Renal cortex interstitium (tissue), 11 donors: ENCODE results near the gene G3BP1. TPM values are rescaled to one million over a fixed set of nuclear protein-coding genes. Genes with fewer than 3 reads are reported as not detected.
"Not testable (repeated sequence)": the region's sequence is repeated elsewhere in the genome, so short reads cannot be mapped to it uniquely, and the experiment has no call there.

Experiments
- DNase-seq, 11 donors: peaks; one replicate each; pipeline ENCODE4 v3.0.0-alpha.2; 2013; ENCODE audit warnings: low read depth in 9 of 11, low spot score in 4 of 11; ENCODE audit errors: extremely low read depth in 1 of 11
- polyA plus RNA-seq, 3 donors: library from polyadenylated mRNA; unstranded; fragments of 120-200 nt; gene quantifications; one replicate each; pipeline ENCODE4 v1.2.1, GENCODE V29; 2013; ENCODE audit not compliant: insufficient read length in 3 of 3

Gene G3BP1
- polyA plus RNA-seq, 3 donors: 155 to 179 (median 167) TPM

GRCh38 chr5:151779531-151780125 is 7.9 kb downstream of the G3BP1 start:
- DNase-seq: no peak

GRCh38 chr5:151780348-151780747 is 8.6 kb downstream of the G3BP1 start:
- DNase-seq: no peak

- no peak for DNase-seq
These were observed 9.4 kb downstream of the G3BP1 start for GRCh38 chr5:151781201-151781600.

- DNase-seq: not testable (repeated sequence)
These were observed 11.9 kb downstream of the G3BP1 start for GRCh38 chr5:151783664-151784063.

GRCh38 chr5:151784141-151784540 is 12.4 kb downstream of the G3BP1 start:
- no peak for DNase-seq

GRCh38 chr5:151786468-151786867 is 14.7 kb downstream of the G3BP1 start:
- DNase-seq: no peak

GRCh38 chr5:151787817-151788216 is 16.1 kb downstream of the G3BP1 start:
- DNase-seq: no peak

GRCh38 chr5:151793358-151793757 is 21.6 kb downstream of the G3BP1 start:
- no peak for DNase-seq

GRCh38 chr5:151795426-151795825 is 23.7 kb downstream of the G3BP1 start:
- no peak for DNase-seq

- DNase-seq: no peak
These were observed 26.9 kb downstream of the G3BP1 start for GRCh38 chr5:151798674-151799073.

GRCh38 chr5:151799407-151799806 is 27.7 kb downstream of the G3BP1 start:
- no peak for DNase-seq

- no peak for DNase-seq
These were observed 28.8 kb downstream of the G3BP1 start for GRCh38 chr5:151800532-151800931.

GRCh38 chr5:151805414-151806223 is 33.9 kb downstream of the G3BP1 start:
- DNase-seq: no peak

GRCh38 chr5:151808451-151809169 is 36.9 kb downstream of the G3BP1 start:
- no peak for DNase-seq

GRCh38 chr5:151810449-151810848 is 38.7 kb downstream of the G3BP1 start:
- DNase-seq: no peak

- no peak for DNase-seq
These were observed 39.1 kb downstream of the G3BP1 start for GRCh38 chr5:151810897-151811296.

GRCh38 chr5:151811593-151812321 is 40.0 kb downstream of the G3BP1 start:
- DNase-seq: no peak

- no peak for DNase-seq
These were observed 41.1 kb downstream of the G3BP1 start for GRCh38 chr5:151812757-151813309.

- DNase-seq: no peak
These were observed 43.3 kb downstream of the G3BP1 start for GRCh38 chr5:151815051-151815450.
